Subcutaneous adipose tissue (tissue), 4 donors: ENCODE measurements around the gene FERMT2. TPM values are rescaled to one million over a fixed set of nuclear protein-coding genes. Genes with fewer than 3 reads are reported as not detected.

ENCODE experiments used
- total RNA-seq, 4 donors: library from RNA; depleted of rRNA; stranded (reverse); fragments of >200 nt; gene quantifications; one replicate each; pipeline ENCODE4 v1.1.0, GENCODE V29; 2016
- TF ChIP-seq, protein P1 (sequence below): fragments of 450-650 bp; IDR thresholded peaks from one replicate; pipeline ENCODE4 v1.5.1; 2016; ENCODE audit warnings: low read depth, mild to moderate bottlenecking, control low read depth, antibody characterized with exemption, moderate library complexity

The FERMT2 gene
- total RNA-seq, 4 donors from 2014 or later: 154 to 252 (median 206) TPM

GRCh38 chr14:52913271-52913670, 37.6 kb downstream of the FERMT2 start:
- TF ChIP-seq, protein P1, sequence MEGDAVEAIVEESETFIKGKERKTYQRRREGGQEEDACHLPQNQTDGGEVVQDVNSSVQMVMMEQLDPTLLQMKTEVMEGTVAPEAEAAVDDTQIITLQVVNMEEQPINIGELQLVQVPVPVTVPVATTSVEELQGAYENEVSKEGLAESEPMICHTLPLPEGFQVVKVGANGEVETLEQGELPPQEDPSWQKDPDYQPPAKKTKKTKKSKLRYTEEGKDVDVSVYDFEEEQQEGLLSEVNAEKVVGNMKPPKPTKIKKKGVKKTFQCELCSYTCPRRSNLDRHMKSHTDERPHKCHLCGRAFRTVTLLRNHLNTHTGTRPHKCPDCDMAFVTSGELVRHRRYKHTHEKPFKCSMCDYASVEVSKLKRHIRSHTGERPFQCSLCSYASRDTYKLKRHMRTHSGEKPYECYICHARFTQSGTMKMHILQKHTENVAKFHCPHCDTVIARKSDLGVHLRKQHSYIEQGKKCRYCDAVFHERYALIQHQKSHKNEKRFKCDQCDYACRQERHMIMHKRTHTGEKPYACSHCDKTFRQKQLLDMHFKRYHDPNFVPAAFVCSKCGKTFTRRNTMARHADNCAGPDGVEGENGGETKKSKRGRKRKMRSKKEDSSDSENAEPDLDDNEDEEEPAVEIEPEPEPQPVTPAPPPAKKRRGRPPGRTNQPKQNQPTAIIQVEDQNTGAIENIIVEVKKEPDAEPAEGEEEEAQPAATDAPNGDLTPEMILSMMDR: no peak

DNA sequence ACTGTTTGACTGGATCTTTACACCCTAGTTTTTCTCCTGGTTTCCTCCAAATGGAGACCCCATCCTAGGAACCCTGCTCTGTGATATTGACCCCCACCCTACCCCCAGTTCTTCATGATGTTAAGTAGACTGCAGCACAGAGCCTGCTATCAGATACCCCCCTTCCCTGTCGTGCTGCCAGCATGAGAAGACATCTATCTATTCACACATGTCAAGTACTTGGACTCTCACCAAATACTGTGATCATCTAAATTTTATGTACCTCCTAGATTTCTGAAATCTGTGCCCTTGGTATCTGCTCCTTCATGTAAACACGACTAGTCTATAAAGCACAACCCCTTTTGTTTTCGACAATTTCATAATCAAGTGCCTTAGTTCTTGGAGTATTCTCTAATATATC, 38.9 kb downstream of the FERMT2 start:
- TF ChIP-seq, protein P1: no peak

DNA sequence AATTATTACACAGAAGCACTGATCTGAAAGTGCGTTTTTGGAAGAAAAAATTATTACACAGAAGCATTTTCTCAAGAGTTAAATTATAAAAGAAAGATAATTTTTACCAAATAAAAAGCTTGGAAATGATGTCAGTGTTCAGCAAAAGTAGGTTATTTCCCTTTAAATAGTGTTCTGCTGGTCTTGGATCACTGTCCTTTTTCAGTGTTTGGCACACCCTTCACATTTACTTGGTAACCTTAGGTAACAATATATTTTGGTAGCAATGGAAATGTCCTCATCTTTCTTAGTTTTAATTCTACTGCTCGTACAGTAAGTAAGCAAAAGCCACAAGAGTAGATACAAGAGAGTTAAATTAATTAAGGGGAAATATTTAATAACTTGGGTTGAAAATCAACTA, 40.3 kb downstream of the FERMT2 start:
- TF ChIP-seq, protein P1: no peak

GRCh38 chr14:52907949-52908348, 42.9 kb downstream of the FERMT2 start:
- TF ChIP-seq, protein P1: no peak

- TF ChIP-seq, protein P1: no peak
These were observed 44.7 kb downstream of the FERMT2 start for GRCh38 chr14:52906141-52906601.

GRCh38 chr14:52902971-52903619, 47.8 kb downstream of the FERMT2 start:
- TF ChIP-seq, protein P1: no peak

GRCh38 chr14:52901357-52901980, 49.4 kb downstream of the FERMT2 start:
- TF ChIP-seq, protein P1: no peak
